RWPE2 (cell line): Measurements from ENCODE around the gene PRSS53.

Experiments
- ATAC-seq: fragments of 200-7000 bp; cut with Tn5 transposase; 3 replicates; pipeline ENCODE4 v1.9.1; 2021; ENCODE audit warnings: low read depth
- DNase-seq: peaks from one replicate; pipeline ENCODE4 v3.0.0-alpha.2; 2020; ENCODE audit warnings: low spot score
- H3K27ac ChIP-seq: fragments of 450-650 bp; 2 replicates; pipeline ENCODE4 v1.5.1; 2017; ENCODE audit warnings: mild to moderate bottlenecking; ENCODE audit not compliant: poor library complexity, severe bottlenecking
- H3K27me3 ChIP-seq: fragments of 250-450 bp; sonication (Bioruptor Pico); 2 replicates; pipeline ENCODE4 v1.5.1; 2021; ENCODE audit warnings: mild to moderate bottlenecking, moderate library complexity; ENCODE audit not compliant: insufficient read depth, poor library complexity, severe bottlenecking
- H3K36me3 ChIP-seq: fragments of 250-450 bp; sonication (Bioruptor Pico); 2 replicates; pipeline ENCODE4 v1.5.1; 2020; ENCODE audit warnings: low read depth, mild to moderate bottlenecking, moderate library complexity
- H3K4me1 ChIP-seq: fragments of 250-450 bp; sonication (Bioruptor Pico); 2 replicates; pipeline ENCODE4 v1.5.1; 2021; ENCODE audit warnings: mild to moderate bottlenecking, moderate library complexity; ENCODE audit not compliant: insufficient read depth, poor library complexity, severe bottlenecking
- H3K4me3 ChIP-seq: fragments of 250-450 bp; sonication (Bioruptor Pico); 2 replicates; pipeline ENCODE4 v1.5.1; 2021; ENCODE audit warnings: mild to moderate bottlenecking, moderate library complexity; ENCODE audit not compliant: severe bottlenecking
- H3K9me3 ChIP-seq: fragments of 250-450 bp; sonication (Bioruptor Pico); 2 replicates; pipeline ENCODE4 v1.5.1; 2021; ENCODE audit warnings: mild to moderate bottlenecking, moderate library complexity; ENCODE audit not compliant: severe bottlenecking
- CTCF ChIP-seq: fragments of 450-650 bp; IDR thresholded peaks from one replicate; pipeline ENCODE4 v1.5.1; 2017; ENCODE audit warnings: mild to moderate bottlenecking, moderate library complexity; ENCODE audit not compliant: poor library complexity, severe bottlenecking

PRSS53 gene

GRCh38 chr16:31081428-31082351, 7.1 kb downstream of the PRSS53 start:
- TF ChIP-seq CTCF: no peak
- Histone ChIP-seq H3K36me3 (peaks cover 53% of the 10 kb centered on the region), H3K4me1 (no peaks in the 10 kb centered on the region), H3K27ac (peak overlapping the region; percentile 4), H3K27me3 (no peaks in the 10 kb centered on the region), H3K9me3 (no peaks in the 10 kb centered on the region), H3K4me3 (no peak overlapping the region)
- peak; percentile 62 for DNase-seq
- ATAC-seq: no peak

- Histone ChIP-seq H3K27ac (no peak overlapping the region), H3K9me3 (no peaks in the 10 kb centered on the region), H3K27me3 (no peaks in the 10 kb centered on the region), H3K4me1 (no peaks in the 10 kb centered on the region), H3K4me3 (no peak overlapping the region), H3K36me3 (peaks cover 53% of the 10 kb centered on the region)
- DNase-seq (peak; percentile 51), ATAC-seq (no peak)
- no peak for TF ChIP-seq CTCF
Observed at GRCh38 chr16:31080756-31081419, 7.9 kb downstream of the PRSS53 start.

GRCh38 chr16:31080035-31080629, 8.6 kb downstream of the PRSS53 start:
- Histone ChIP-seq H3K4me1 (no peaks in the 10 kb centered on the region), H3K27me3 (no peaks in the 10 kb centered on the region), H3K9me3 (no peaks in the 10 kb centered on the region), H3K36me3 (peaks cover 53% of the 10 kb centered on the region), H3K27ac (no peak overlapping the region), H3K4me3 (no peak overlapping the region)
- DNase-seq (peak; percentile 65), ATAC-seq (no peak)
- TF ChIP-seq CTCF: no peak

- Histone ChIP-seq H3K9me3 (no peaks in the 10 kb centered on the region), H3K27ac (no peak overlapping the region), H3K36me3 (peaks cover 53% of the 10 kb centered on the region), H3K4me1 (no peaks in the 10 kb centered on the region), H3K27me3 (no peaks in the 10 kb centered on the region), H3K4me3 (no peak overlapping the region)
- ATAC-seq: no peak
- no peak for TF ChIP-seq CTCF
- peak; percentile 57 for DNase-seq
Observed at GRCh38 chr16:31079342-31079944, 9.3 kb downstream of the PRSS53 start.
